H1 (cell line): ENCODE measurements around the gene HTR6. TPM values are rescaled to one million over a fixed set of nuclear protein-coding genes. Genes with fewer than 3 reads are reported as not detected.

Experiments
- CTCF ChIA-PET: fragments of 300-600 bp; sonication (Branson Sonifier 250); formaldehyde crosslinking; loops from one replicate; lab custom pipeline; 2021; ENCODE audit not compliant: partially characterized antibody; lab: Charles Lee
- POLR2A ChIA-PET: fragments of 300-600 bp; sonication (Branson Sonifier 250); formaldehyde crosslinking; loops from one replicate; lab custom pipeline; 2021; ENCODE audit warnings: inconsistent platforms; ENCODE audit not compliant: partially characterized antibody; lab: Charles Lee
- DNase-seq, 2 experiments: peaks; one replicate each; pipeline versions ENCODE4 v3.0.0 to v3.0.0-alpha.2; 2010 to 2022; ENCODE audit warnings: low spot score in 2 of 2, low read depth in 1 of 2, mixed read lengths in 1 of 2
- FAIRE-seq: peaks from 2 replicates; lab custom pipeline; 2011; peaks lifted over from hg19 to GRCh38; lab: Jason Lieb, UNC
- H2AFZ ChIP-seq: 2 replicates; pipeline ENCODE4 v1.8.1; 2012; ENCODE audit warnings: low read length, inconsistent platforms
- H2AK5ac ChIP-seq: 2 replicates; pipeline ENCODE4 v1.6.1; 2013; ENCODE audit warnings: low read depth, low read length
- H2BK120ac ChIP-seq: replicated peaks from 2 replicates; pipeline ENCODE3; 2013; ENCODE audit warnings: low read depth, low read length, inconsistent platforms
- H2BK12ac ChIP-seq: 2 replicates; pipeline ENCODE4 v1.6.1; 2013; ENCODE audit warnings: low read depth, low read length
- H2BK15ac ChIP-seq: 2 replicates; pipeline ENCODE4 v1.6.1; 2013; ENCODE audit warnings: low read length
- H2BK20ac ChIP-seq: 2 replicates; pipeline ENCODE4 v1.6.1; 2013; ENCODE audit warnings: low read length
- H2BK5ac ChIP-seq: 2 replicates; pipeline ENCODE4 v1.6.1; 2013; ENCODE audit warnings: low read depth, low read length
- H3K14ac ChIP-seq: 2 replicates; pipeline ENCODE4 v1.6.1; 2013; ENCODE audit warnings: inconsistent platforms; ENCODE audit not compliant: insufficient read length
- H3K18ac ChIP-seq: 2 replicates; pipeline ENCODE4 v1.6.1; 2013; ENCODE audit warnings: low read length; ENCODE audit errors: extremely low read depth
- H3K23ac ChIP-seq: 2 replicates; pipeline ENCODE4 v1.6.1; 2013; ENCODE audit warnings: inconsistent platforms; ENCODE audit not compliant: insufficient read length
- H3K23me2 ChIP-seq: 2 replicates; pipeline ENCODE4 v1.6.1; 2013; ENCODE audit warnings: low read depth, low read length
- H3K27ac ChIP-seq: 2 replicates; pipeline ENCODE4 v1.6.1; 2011; ENCODE audit warnings: low read depth, low read length, inconsistent platforms
- H3K27me3 ChIP-seq, 4 experiments: replicated peaks in 1 of 4; 1 replicate in 1 of 4; 2 replicates in 3 of 4; pipeline versions ENCODE4 v1.6.1 to v1.8.1; 2011 to 2013; ENCODE audit warnings: low read length in 3 of 4, mild to moderate bottlenecking in 3 of 4, inconsistent platforms in 2 of 4, mixed read lengths in 2 of 4, moderate library complexity in 1 of 4; ENCODE audit not compliant: control insufficient read depth in 3 of 4, insufficient read depth in 3 of 4; ENCODE audit errors: extremely low read depth in 1 of 4
- H3K36me3 ChIP-seq, 4 experiments: 2 replicates each; pipeline versions ENCODE4 v1.6.1 to v1.8.1; 2011 to 2013; ENCODE audit warnings: mild to moderate bottlenecking in 4 of 4, low read length in 3 of 4, moderate library complexity in 2 of 4, control low read depth in 1 of 4, inconsistent platforms in 1 of 4; ENCODE audit not compliant: insufficient read depth in 4 of 4, control insufficient read depth in 2 of 4
- H3K4ac ChIP-seq: replicated peaks from 2 replicates; pipeline ENCODE3; 2013; ENCODE audit warnings: low read length, low read depth, mixed read lengths, inconsistent platforms; ENCODE audit not compliant: insufficient read length
- H3K4me1 ChIP-seq, 4 experiments: replicated peaks in 1 of 4; 1 replicate in 1 of 4; 2 replicates in 3 of 4; pipeline versions ENCODE4 v1.6.1 to v1.8.1; 2011 to 2013; ENCODE audit warnings: low read length in 3 of 4, inconsistent platforms in 2 of 4, mixed read lengths in 1 of 4; ENCODE audit not compliant: insufficient read depth in 4 of 4, control insufficient read depth in 3 of 4
- H3K4me2 ChIP-seq, 2 experiments: 2 replicates each; pipeline versions ENCODE4 v1.6.1 to v1.8.1; 2011 to 2013; ENCODE audit warnings: low read depth in 2 of 2, low read length in 2 of 2, control low read depth in 1 of 2, inconsistent platforms in 1 of 2, mild to moderate bottlenecking in 1 of 2; ENCODE audit not compliant: insufficient read depth in 1 of 2
- H3K4me3 ChIP-seq, 4 experiments: fragments of 200-600, 300-600 bp in 1 of 4; sonication (generic), shearing (Covaris generic), sonication (Bioruptor Twin) in 1 of 4; 2 replicates each; pipeline versions ENCODE4 v1.5.1 to v1.8.1; 2011 to 2016; ENCODE audit warnings: low read length in 4 of 4, low read depth in 3 of 4, control low read depth in 2 of 4, inconsistent platforms in 2 of 4, mild to moderate bottlenecking in 2 of 4, mixed read lengths in 1 of 4, moderate library complexity in 1 of 4; ENCODE audit not compliant: insufficient read depth in 2 of 4; ENCODE audit errors: extremely low read depth in 1 of 4
- H3K56ac ChIP-seq: replicated peaks from 2 replicates; pipeline ENCODE3; 2013; ENCODE audit warnings: low read depth, mild to moderate bottlenecking, mixed read lengths, low read length, inconsistent platforms; ENCODE audit not compliant: insufficient read length
- H3K79me1 ChIP-seq: 2 replicates; pipeline ENCODE4 v1.6.1; 2013; ENCODE audit warnings: low read depth, low read length, control low read depth
- H3K79me2 ChIP-seq, 2 experiments: 2 replicates each; pipeline versions ENCODE4 v1.6.1 to v1.8.1; 2012 to 2013; ENCODE audit warnings: low read length in 2 of 2, mild to moderate bottlenecking in 2 of 2, inconsistent platforms in 1 of 2; ENCODE audit not compliant: insufficient read depth in 2 of 2, control insufficient read depth in 1 of 2
- H3K9ac ChIP-seq, 4 experiments: replicated peaks in 1 of 4; 1 replicate in 1 of 4; 2 replicates in 3 of 4; pipeline versions ENCODE4 v1.6.1 to v1.8.1; 2011 to 2013; ENCODE audit warnings: low read depth in 3 of 4, low read length in 3 of 4, control low read depth in 2 of 4, mild to moderate bottlenecking in 2 of 4, moderate library complexity in 2 of 4, inconsistent platforms in 1 of 4; ENCODE audit errors: extremely low read depth in 1 of 4
- H3K9me3 ChIP-seq, 2 experiments: 2 replicates each; pipeline versions ENCODE4 v1.6.1 to v1.8.1; 2012 to 2013; ENCODE audit warnings: mild to moderate bottlenecking in 2 of 2, moderate library complexity in 2 of 2, control low read depth in 1 of 2, inconsistent platforms in 1 of 2, low read depth in 1 of 2, low read length in 1 of 2, mixed read lengths in 1 of 2; ENCODE audit not compliant: insufficient read depth in 2 of 2
- H4K20me1 ChIP-seq, 2 experiments: replicated peaks in 1 of 2; 2 replicates each; pipeline versions ENCODE3 to v1.8.1; 2011 to 2013; ENCODE audit warnings: inconsistent platforms in 2 of 2, low read length in 2 of 2, mild to moderate bottlenecking in 1 of 2; ENCODE audit not compliant: insufficient read depth in 2 of 2, control insufficient read depth in 1 of 2
- H4K5ac ChIP-seq: 2 replicates; pipeline ENCODE4 v1.6.1; 2013; ENCODE audit warnings: low read length, low read depth, mixed read lengths, inconsistent platforms; ENCODE audit not compliant: insufficient read length
- H4K8ac ChIP-seq: 2 replicates; pipeline ENCODE4 v1.8.0; 2013; ENCODE audit warnings: mild to moderate bottlenecking, moderate library complexity, low read length, inconsistent platforms; ENCODE audit not compliant: insufficient read depth; ENCODE audit errors: extremely low read depth
- H4K91ac ChIP-seq: replicated peaks from 2 replicates; pipeline ENCODE3; 2013; ENCODE audit warnings: low read length, mixed read lengths, inconsistent platforms; ENCODE audit not compliant: insufficient read length
- EGR1 ChIP-seq: IDR thresholded peaks from 2 replicates; pipeline ENCODE4 v1.6.1; 2011; ENCODE audit warnings: low read depth, low read length, borderline replicate concordance
- KDM5A ChIP-seq: fragments of 200-600 bp; IDR thresholded peaks from 2 replicates; pipeline ENCODE4 v1.7.1; 2012; ENCODE audit warnings: mild to moderate bottlenecking, low read length, inconsistent platforms, mixed read lengths
- RNF2 ChIP-seq: fragments of 200-900, 300-1000 bp; sonication (generic); IDR thresholded peaks from 2 replicates; pipeline ENCODE4 v1.7.1; 2016; ENCODE audit warnings: borderline replicate concordance, low read depth, mild to moderate bottlenecking, antibody characterized with exemption, low read length; ENCODE audit not compliant: poor library complexity, severe bottlenecking; ENCODE audit errors: missing control alignments
- SP4 ChIP-seq: IDR thresholded peaks from 2 replicates; pipeline ENCODE4 v1.6.1; 2012; ENCODE audit warnings: low read length, inconsistent platforms
- TBP ChIP-seq: IDR thresholded peaks from 2 replicates; pipeline ENCODE4 v1.6.1; 2011; ENCODE audit warnings: low read depth, low read length, improper control_type of control experiment
- TEAD4 ChIP-seq: IDR thresholded peaks from 2 replicates; pipeline ENCODE4 v1.6.1; 2012; ENCODE audit warnings: low read depth, low read length, inconsistent platforms, mixed read lengths
- YY1 ChIP-seq: IDR thresholded peaks from 2 replicates; pipeline ENCODE4 v1.6.1; 2011; ENCODE audit warnings: low read depth, mild to moderate bottlenecking, low read length
- WGBS, 2 experiments: shearing (Covaris generic) in 1 of 2; methylation state at CpG; one replicate each; pipeline versions ENCODE4 v1.1.6 to v1.1.7; 2013 to 2015; ENCODE audit warnings: low lambda C conversion rate in 2 of 2, mixed read lengths in 2 of 2, inconsistent platforms in 1 of 2, low coverage in 1 of 2, missing lambda C conversion rate in 1 of 2; ENCODE audit not compliant: insufficient replicate concordance in 2 of 2, insufficient coverage in 1 of 2, insufficient read length in 1 of 2; ENCODE audit errors: extremely low coverage in 1 of 2, missing lambda C conversion rate in 1 of 2; 5-methylcytosine and 5-hydroxymethylcytosine counted together
- polyA plus RNA-seq, 7 experiments: library from polyadenylated mRNA; depleted of rRNA in 3 of 7; stranded (reverse) in 5 of 7; unstranded in 2 of 7; fragments of >200 nt in 5 of 7; fragments of 200-250 nt in 2 of 7; gene quantifications; 1 replicate in 5 of 7; 2 replicates in 1 of 7; 4 replicates in 1 of 7; pipeline versions ENCODE4 v1.2.1 to v1.2.3, GENCODE V29; 2011 to 2013; ENCODE audit warnings: missing spikeins in 2 of 7, mixed read lengths in 2 of 7
- total RNA-seq: library from RNA; stranded (reverse); fragmentation: NEBNext Ultra II Directional; extraction: Animal tissue kit (Norgen Biotek cat#: 25700); gene quantifications from 2 replicates; pipeline ENCODE4 v1.2.1, GENCODE V29; 2021

HTR6 gene
- total and polyA plus RNA-seq, 2 of the 8 experiments (the other 6 are each of a cell fraction or from before 2014, with no cell fraction given), result 0.76 to 0.95 TPM

- H3K4me3 ChIP-seq, result no peak overlapping the region
- no peak overlapping the region for H3K27ac ChIP-seq
- no peak overlapping the region for H3K18ac ChIP-seq
- no peak overlapping the region for H2AK5ac ChIP-seq
- ChIA-PET POLR2A (interaction anchor here (1.1 kb wide), 1 partner anchor 15 kb away, joined by 3 read pairs; no protein-coding TSS in a partner anchor), CTCF (interaction anchor here (0.7 to 5.7 kb wide), 4 partner anchors 10 to 64 kb away, joined by 3 to 27 read pairs (median 5); no protein-coding TSS in a partner anchor)
- H4K20me1 ChIP-seq, result no peaks in the 10 kb centered on the region
- H2BK12ac ChIP-seq, result no peak overlapping the region
- H3K9me3 ChIP-seq, result peaks cover 4 to 6% of the 10 kb centered on the region in 2 experiments; a peak in 3 of 4 replicates
- no peak overlapping the region for H2BK120ac ChIP-seq
- no peak overlapping the region for H2BK20ac ChIP-seq
- H4K8ac ChIP-seq, result no peak overlapping the region
- no peak overlapping the region for H3K14ac ChIP-seq
- H2BK5ac ChIP-seq, result no peak overlapping the region
- WGBS, 2 experiments, result 95% methylated on average over 9 of the region's 9 CpGs; no CpG with 5 or more reads in 1 of the 2 experiments
- no peaks in the 10 kb centered on the region for H3K27me3 ChIP-seq
- H3K9ac ChIP-seq, result no peak overlapping the region
- no peak overlapping the region for H3K4ac ChIP-seq
- no peak overlapping the region for H3K4me2 ChIP-seq
- no peaks in the 10 kb centered on the region for H3K79me2 ChIP-seq
- H4K91ac ChIP-seq, result no peak overlapping the region
- TF ChIP-seq EGR1 (no peak), TBP (no peak), KDM5A (no peak), TEAD4 (no peak), SP4 (no peak), YY1 (no peak), RNF2 (no peak)
- no peak overlapping the region for H3K23ac ChIP-seq
- DNase-seq, result no peak
- FAIRE-seq, result no peak
- H2AFZ ChIP-seq, result no peak overlapping the region
- H3K4me1 ChIP-seq, result peaks cover 0 to 6% (median 2%) of the 10 kb centered on the region in 4 experiments; a peak in 3 of 7 replicates
- H2BK15ac ChIP-seq, result no peak overlapping the region
- H3K56ac ChIP-seq, result no peak overlapping the region
- no peaks in the 10 kb centered on the region for H3K23me2 ChIP-seq
- H3K36me3 ChIP-seq, result peaks cover 0 to 5% (median 0%) of the 10 kb centered on the region in 4 experiments; a peak in 2 of 8 replicates
- H4K5ac ChIP-seq, result no peak overlapping the region
- no peaks in the 10 kb centered on the region for H3K79me1 ChIP-seq
These were observed 60.9 kb downstream of the HTR6 start for GRCh38 chr1:19725606-19726005.
